ENCODE measurements around the gene SLC28A1.

SLC28A1 gene

DNA sequence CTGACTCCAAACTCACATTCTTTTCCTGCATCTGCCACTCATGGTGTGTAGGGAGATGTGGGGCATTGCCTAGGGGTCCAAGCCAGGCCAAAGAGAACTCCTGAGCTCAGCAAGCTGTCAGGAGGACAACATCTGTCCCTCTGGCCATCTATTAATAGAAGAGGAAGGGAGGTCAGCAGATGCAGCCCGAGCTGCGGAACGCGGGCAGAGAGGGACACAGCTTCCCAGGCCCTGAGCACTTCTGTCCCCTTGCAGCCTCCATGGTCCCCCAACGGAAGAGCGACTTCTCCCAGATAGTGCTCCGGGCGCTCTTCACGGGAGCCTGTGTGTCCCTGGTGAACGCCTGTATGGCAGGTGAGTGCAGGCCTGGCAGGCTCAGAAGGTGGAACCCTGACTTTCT is 59.8 kb downstream of the SLC28A1 start:
- no peak overlapping the region for H3K4me3 ChIP-seq (ENCODE audit: low read depth, low read length)

DNA sequence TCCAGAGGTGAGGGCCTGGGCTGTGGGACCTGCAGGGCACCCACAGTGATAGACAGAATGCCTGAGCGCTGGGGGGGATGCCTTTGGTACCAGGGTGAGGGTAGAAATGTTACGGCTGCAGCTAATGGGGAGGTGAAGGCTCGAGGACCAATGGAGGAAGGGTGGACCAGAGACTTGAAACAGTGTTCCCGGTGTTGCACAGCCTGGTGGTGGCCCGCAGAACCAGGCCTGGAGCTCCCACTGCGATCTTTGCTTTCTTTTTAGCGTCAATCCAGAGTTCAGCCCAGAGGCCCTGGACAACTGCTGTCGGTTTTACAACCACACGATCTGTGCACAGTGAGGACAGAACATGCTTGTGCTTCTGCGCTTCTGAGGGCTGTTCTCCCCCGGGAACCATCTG is 60.4 kb downstream of the SLC28A1 start:
- TF ChIP-seq, protein P1, sequence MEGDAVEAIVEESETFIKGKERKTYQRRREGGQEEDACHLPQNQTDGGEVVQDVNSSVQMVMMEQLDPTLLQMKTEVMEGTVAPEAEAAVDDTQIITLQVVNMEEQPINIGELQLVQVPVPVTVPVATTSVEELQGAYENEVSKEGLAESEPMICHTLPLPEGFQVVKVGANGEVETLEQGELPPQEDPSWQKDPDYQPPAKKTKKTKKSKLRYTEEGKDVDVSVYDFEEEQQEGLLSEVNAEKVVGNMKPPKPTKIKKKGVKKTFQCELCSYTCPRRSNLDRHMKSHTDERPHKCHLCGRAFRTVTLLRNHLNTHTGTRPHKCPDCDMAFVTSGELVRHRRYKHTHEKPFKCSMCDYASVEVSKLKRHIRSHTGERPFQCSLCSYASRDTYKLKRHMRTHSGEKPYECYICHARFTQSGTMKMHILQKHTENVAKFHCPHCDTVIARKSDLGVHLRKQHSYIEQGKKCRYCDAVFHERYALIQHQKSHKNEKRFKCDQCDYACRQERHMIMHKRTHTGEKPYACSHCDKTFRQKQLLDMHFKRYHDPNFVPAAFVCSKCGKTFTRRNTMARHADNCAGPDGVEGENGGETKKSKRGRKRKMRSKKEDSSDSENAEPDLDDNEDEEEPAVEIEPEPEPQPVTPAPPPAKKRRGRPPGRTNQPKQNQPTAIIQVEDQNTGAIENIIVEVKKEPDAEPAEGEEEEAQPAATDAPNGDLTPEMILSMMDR (IDR thresholded peaks at IDR 0.05; ENCODE audit: low read depth, low read length), result no peak
- no peak overlapping the region for H3K4me3 ChIP-seq (ENCODE audit: low read depth, low read length)

More for the DNA sequence above, 59.8 kb downstream of the SLC28A1 start:
- TF ChIP-seq, protein P1 (IDR thresholded peaks at IDR 0.05; ENCODE audit: low read depth, low read length), result no peak

DNA sequence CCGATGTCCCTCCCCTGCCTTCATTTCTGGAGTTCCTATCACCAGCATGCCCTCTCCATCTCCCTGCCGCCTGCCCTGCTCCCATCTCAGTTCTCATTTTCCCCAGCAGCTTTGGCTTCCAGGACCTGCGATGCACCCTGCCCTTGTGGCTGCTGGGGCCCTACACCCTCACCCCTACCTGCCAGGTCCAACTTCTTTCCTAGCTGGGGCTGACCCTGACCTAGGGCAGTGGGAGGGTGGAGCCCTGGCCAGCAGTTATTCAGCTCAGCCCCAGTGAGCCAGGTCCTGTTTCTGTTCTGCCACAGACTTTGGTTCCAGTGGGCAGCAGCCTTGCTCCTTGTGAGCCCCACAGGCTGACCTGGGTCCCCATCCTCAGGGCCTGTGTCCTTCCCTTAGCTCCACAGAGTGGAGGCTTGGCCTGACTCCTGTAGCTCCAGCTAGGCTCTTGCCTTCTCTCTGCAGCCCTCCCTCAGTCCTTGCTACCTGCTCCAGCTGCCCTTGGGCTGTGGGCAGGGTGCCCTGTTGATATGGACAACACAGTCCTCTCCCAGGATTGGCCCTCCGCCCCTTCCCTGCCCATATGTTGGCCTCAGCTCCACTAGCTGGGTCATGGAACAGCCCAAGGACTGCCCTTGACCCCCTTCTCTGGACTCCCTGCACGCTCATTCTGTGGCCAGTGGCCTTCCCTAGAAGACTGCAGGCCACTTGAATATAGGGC is 62.5 kb downstream of the SLC28A1 start:
- H3K4me3 ChIP-seq (ENCODE audit: low read depth, low read length), result no peak overlapping the region
- TF ChIP-seq, protein P1 (IDR thresholded peaks at IDR 0.05; ENCODE audit: low read depth, low read length), result no peak

DNA sequence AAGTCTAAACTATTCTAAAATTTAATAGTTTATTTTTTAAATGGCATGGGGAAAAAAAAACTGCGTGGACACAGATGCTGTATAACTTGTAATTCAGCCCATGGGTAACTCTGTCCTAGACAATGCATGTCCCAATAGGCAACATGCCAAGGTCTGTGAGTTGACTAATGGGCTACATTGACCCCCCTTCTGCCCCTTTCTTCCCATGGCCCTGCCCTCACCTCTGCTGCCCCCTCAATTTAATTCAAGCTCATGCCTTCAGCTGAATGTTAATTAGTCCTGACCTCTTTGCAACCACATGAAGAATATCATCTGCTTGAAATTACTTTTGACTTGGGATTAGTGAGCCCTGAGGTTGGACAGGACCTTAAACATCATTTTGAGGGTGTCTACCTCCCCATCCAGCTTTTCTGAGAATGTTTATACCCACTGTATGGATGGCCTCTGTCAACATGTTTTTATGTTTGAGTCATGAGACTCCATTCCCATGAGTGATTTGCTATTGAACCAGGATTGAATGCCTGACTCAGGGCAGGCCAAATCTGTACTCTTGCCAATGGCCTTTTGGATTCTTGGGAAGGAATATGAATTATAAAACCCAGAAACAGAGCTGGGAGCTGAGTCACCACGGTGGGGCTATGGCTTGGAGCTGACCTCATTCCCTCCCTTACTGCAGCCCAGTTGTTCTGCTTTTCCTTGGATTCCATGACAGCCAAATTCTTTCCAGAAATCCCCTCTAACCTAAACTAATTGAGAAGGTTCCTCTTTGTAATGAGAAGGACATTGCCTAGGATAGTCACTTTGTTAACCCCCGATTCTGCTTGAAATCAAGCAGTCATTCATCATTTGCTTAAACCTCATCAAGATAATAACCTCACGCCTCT is 63.7 kb downstream of the SLC28A1 start:
- H3K4me3 ChIP-seq (ENCODE audit: low read depth, low read length), result no peak overlapping the region
- TF ChIP-seq, protein P1 (IDR thresholded peaks at IDR 0.05; ENCODE audit: low read depth, low read length), result no peak

DNA sequence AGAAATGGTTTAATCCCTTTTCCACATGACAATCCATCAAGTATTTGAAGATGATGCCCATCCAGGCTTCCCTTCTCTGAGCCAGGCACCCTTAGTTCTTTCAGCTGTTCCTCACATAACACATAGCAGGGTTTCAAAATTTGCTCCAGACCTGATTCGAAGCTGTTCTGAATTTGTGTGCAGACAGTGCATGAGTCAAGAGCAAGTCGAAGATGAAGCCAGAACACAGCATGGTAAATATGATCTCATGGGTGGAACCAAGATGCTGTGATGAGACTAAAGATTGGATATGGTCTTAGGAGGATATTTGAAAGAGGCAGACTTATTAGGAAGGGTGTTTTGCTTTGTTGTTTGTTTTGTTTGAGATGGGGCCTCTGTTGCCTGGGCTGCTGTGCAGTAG is 64.6 kb downstream of the SLC28A1 start:
- TF ChIP-seq, protein P1 (IDR thresholded peaks at IDR 0.05; ENCODE audit: low read depth, low read length), result no peak
- H3K4me3 ChIP-seq (ENCODE audit: low read depth, low read length), result no peak overlapping the region

DNA sequence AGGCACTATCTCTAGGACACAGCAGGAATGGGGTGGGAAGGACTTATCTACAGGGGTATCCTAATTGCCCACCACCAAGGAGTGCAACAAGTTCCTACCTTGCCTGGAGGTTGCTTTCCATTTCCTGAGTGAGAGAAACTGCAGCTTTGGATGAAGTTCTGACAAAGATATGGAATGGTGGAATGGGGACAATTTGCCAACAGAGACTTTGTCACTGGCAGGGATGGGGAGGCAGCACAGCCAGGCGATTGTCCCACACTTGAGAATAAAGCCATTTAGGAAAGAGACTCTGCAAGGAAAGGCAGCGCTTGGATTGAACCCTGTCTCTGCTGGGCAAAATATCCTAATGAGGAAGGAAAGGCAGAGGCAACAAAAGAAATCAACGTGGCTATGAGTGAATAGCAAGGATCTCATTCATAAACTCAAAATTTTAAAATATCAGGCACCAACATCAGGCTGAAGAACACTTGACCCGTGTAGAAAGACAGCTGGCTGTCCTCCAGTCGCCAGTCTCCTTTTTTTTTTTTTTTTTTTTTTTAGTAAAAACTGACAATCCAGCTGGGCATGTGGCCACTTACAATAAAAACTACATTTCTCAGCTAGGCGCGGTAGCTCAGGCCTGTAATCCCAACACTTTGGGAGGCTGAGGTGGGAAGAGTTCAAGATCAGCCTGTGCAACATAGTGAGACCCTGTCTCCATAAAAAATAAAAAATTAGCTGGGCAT is 65.5 kb downstream of the SLC28A1 start:
- H3K4me3 ChIP-seq (ENCODE audit: low read depth, low read length), result no peak overlapping the region
- TF ChIP-seq, protein P1 (IDR thresholded peaks at IDR 0.05; ENCODE audit: low read depth, low read length), result no peak
